Mesendoderm (in vitro differentiated cells): Measurements from ENCODE around the gene CCNYL1.
A peak's percentile ranks its signal among the peaks of the same experiment; 100 is the strongest.

Source experiments
- DNase-seq: peaks from one replicate; pipeline ENCODE4 v3.0.0; 2013
- H2AK5ac ChIP-seq: 2 replicates; pipeline ENCODE4 v1.6.1; 2013; ENCODE audit warnings: low read length, inconsistent platforms
- H2BK120ac ChIP-seq: 2 replicates; pipeline ENCODE4 v1.6.1; 2013; ENCODE audit warnings: low read depth, mild to moderate bottlenecking, low read length, moderate library complexity, mixed read lengths
- H2BK15ac ChIP-seq: replicated peaks from 2 replicates; pipeline ENCODE4 v1.6.1; 2013; ENCODE audit warnings: low read depth, mild to moderate bottlenecking, moderate library complexity
- H2BK5ac ChIP-seq: 2 replicates; pipeline ENCODE4 v1.6.1; 2013; ENCODE audit warnings: low read length, inconsistent platforms
- H3K18ac ChIP-seq: 2 replicates; pipeline ENCODE4 v1.6.1; 2013; ENCODE audit warnings: mild to moderate bottlenecking, low read length, mixed read lengths
- H3K23ac ChIP-seq: one replicate; pipeline ENCODE4 v1.6.1; 2013; ENCODE audit warnings: low read length
- H3K27ac ChIP-seq: 2 replicates; pipeline ENCODE4 v1.5.1; 2013; ENCODE audit warnings: low read depth, mild to moderate bottlenecking, inconsistent platforms, low read length, moderate library complexity
- H3K27me3 ChIP-seq: 2 replicates; pipeline ENCODE4 v1.6.1; 2013; ENCODE audit warnings: low read length, control low read depth, mild to moderate bottlenecking, inconsistent platforms; ENCODE audit not compliant: insufficient read depth, poor library complexity
- H3K36me3 ChIP-seq: 2 replicates; pipeline ENCODE4 v1.6.1; 2013; ENCODE audit warnings: low read length, inconsistent platforms; ENCODE audit not compliant: control insufficient read depth, insufficient read depth
- H3K4ac ChIP-seq: one replicate; pipeline ENCODE4 v1.6.1; 2013; ENCODE audit warnings: low read depth, mild to moderate bottlenecking, low read length, moderate library complexity
- H3K4me1 ChIP-seq: 2 replicates; pipeline ENCODE4 v1.6.1; 2013; ENCODE audit warnings: low read depth, low read length, inconsistent platforms; ENCODE audit not compliant: control insufficient read depth
- H3K4me2 ChIP-seq: 2 replicates; pipeline ENCODE4 v1.6.1; 2013; ENCODE audit warnings: low read length
- H3K4me3 ChIP-seq: 2 replicates; pipeline ENCODE4 v1.5.1; 2013; ENCODE audit warnings: mild to moderate bottlenecking, low read length
- H3K56ac ChIP-seq: one replicate; pipeline ENCODE4 v1.6.1; 2013; ENCODE audit warnings: low read length
- H3K79me1 ChIP-seq: 2 replicates; pipeline ENCODE4 v1.6.1; 2013; ENCODE audit warnings: low read length, inconsistent platforms
- H3K79me2 ChIP-seq: 2 replicates; pipeline ENCODE4 v1.6.1; 2013; ENCODE audit warnings: mild to moderate bottlenecking, low read length; ENCODE audit not compliant: control insufficient read depth, insufficient read depth
- H3K9ac ChIP-seq: 2 replicates; pipeline ENCODE4 v1.6.1; 2013; ENCODE audit warnings: low read length, inconsistent platforms
- H4K5ac ChIP-seq: one replicate; pipeline ENCODE4 v1.6.1; 2013; ENCODE audit warnings: low read length
- H4K8ac ChIP-seq: one replicate; pipeline ENCODE4 v1.6.1; 2013; ENCODE audit warnings: low read depth, mild to moderate bottlenecking, control low read depth, low read length, moderate library complexity
- WGBS: extraction: QIAGEN DNeasy Blood & Tissue Kit; methylation state at CpG from one replicate; pipeline ENCODE4 v1.1.7; 2013; ENCODE audit warnings: low lambda C conversion rate, missing lambda C conversion rate; ENCODE audit not compliant: insufficient coverage; ENCODE audit errors: extremely low coverage; 5-methylcytosine and 5-hydroxymethylcytosine counted together

Gene CCNYL1

DNA sequence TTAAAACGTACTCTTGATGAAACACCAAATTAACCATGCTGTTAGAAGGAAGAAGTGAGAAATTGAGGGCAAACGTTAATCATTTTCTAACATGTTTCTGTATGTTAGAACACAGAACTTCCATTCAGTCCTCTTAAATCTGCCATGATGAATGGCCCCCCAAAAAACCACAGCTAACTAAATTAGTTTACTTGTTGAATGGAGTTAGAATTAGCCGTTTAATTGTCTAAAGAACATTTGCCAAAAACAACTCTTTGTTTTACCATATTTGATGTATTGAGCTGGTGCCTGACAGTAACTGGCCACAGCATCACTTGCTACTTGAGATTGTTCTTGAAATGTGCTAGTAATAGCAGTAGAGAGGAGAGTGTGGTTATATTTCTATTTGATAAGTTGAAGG is 12.7 kb downstream of the CCNYL1 start:
- no peak overlapping the region for H4K8ac ChIP-seq
- H3K27ac ChIP-seq: no peak overlapping the region
- no peak overlapping the region for H3K9ac ChIP-seq
- no peak overlapping the region for H3K4me3 ChIP-seq
- no CpG with 5 or more reads among the region's 3 CpGs for WGBS
- no peak overlapping the region for H2AK5ac ChIP-seq
- DNase-seq: no peak
- H2BK5ac ChIP-seq: no peak overlapping the region
- H3K36me3 ChIP-seq: no peaks in the 10 kb centered on the region
- H2BK120ac ChIP-seq: no peak overlapping the region
- H3K4ac ChIP-seq: no peak overlapping the region
- no peak overlapping the region for H3K18ac ChIP-seq
- H3K27me3 ChIP-seq: no peaks in the 10 kb centered on the region
- H4K5ac ChIP-seq: no peak overlapping the region
- no peaks in the 10 kb centered on the region for H3K79me2 ChIP-seq
- H3K4me1 ChIP-seq: no peaks in the 10 kb centered on the region
- H3K56ac ChIP-seq: no peak overlapping the region
- H3K4me2 ChIP-seq: no peak overlapping the region
- H2BK15ac ChIP-seq: no peak overlapping the region
- H3K79me1 ChIP-seq: no peaks in the 10 kb centered on the region
- H3K23ac ChIP-seq: no peak overlapping the region

DNA sequence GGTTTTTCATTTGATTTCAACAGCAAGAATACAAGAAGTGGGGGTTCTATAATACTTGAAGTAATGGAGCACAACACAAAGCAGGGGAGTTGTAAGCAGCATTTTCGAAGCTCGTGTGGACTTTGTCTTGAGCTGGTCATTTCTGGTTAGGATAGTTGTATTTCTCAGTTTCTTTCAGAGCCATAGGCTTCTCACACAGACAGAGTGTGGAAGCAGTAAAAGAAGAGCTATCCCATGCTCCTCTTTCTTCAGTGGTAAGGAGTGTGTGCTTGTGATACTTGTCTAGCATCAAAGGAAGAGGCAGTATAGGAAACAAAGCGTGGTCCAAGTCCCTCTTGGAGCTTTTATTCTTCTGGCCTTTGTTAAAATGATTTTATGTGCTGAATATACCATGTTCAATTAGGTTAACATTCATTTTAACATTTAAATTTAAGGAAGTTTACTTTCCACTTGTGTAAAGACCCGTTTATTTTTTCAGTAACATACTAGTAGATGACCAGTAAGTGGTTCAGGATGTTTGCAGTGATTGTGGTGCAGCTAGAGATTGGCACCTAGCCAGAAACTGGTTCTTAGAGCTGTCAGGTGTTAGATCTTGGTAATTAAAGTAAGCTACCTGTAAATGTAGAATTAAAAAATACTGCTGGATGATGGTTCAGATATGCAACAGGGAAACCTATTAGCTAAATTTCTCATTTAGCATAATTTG is 14.6 kb downstream of the CCNYL1 start:
- no peaks in the 10 kb centered on the region for H3K4me1 ChIP-seq
- no peak for DNase-seq
- WGBS: no CpG with 5 or more reads among the region's 4 CpGs
- no peak overlapping the region for H3K18ac ChIP-seq
- no peak overlapping the region for H3K27ac ChIP-seq
- no peak overlapping the region for H3K4me3 ChIP-seq
- no peak overlapping the region for H2BK5ac ChIP-seq
- no peaks in the 10 kb centered on the region for H3K79me1 ChIP-seq
- no peak overlapping the region for H4K8ac ChIP-seq
- no peak overlapping the region for H3K56ac ChIP-seq
- no peak overlapping the region for H4K5ac ChIP-seq
- H3K4me2 ChIP-seq: no peak overlapping the region
- H3K9ac ChIP-seq: no peak overlapping the region
- H3K23ac ChIP-seq: no peak overlapping the region
- H3K79me2 ChIP-seq: no peaks in the 10 kb centered on the region
- no peak overlapping the region for H3K4ac ChIP-seq
- H2BK15ac ChIP-seq: no peak overlapping the region
- H3K27me3 ChIP-seq: no peaks in the 10 kb centered on the region
- no peak overlapping the region for H2BK120ac ChIP-seq
- no peaks in the 10 kb centered on the region for H3K36me3 ChIP-seq
- H2AK5ac ChIP-seq: no peak overlapping the region

DNA sequence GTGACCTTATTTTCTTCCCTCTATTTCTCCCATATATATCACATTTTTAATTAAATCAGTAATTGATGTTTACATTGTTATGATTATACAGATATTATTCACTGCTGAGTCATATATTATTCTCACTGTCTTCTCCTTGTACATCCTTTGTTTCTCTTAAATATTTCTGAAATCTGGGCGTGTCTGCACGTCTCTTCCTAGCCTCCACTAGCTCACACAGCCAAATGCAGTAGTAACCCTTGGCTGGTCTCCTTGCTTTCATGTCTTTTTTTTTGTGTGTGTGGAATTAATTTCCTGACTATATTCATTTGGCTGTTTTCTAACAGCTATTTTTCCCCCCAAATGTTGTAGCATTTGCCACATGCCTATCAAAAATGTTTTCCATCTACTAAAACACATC is 15.8 kb downstream of the CCNYL1 start:
- no peak overlapping the region for H4K5ac ChIP-seq
- H3K79me2 ChIP-seq: no peaks in the 10 kb centered on the region
- no peak for DNase-seq
- H3K4me2 ChIP-seq: no peak overlapping the region
- H3K18ac ChIP-seq: no peak overlapping the region
- H3K4ac ChIP-seq: no peak overlapping the region
- WGBS: no CpG with 5 or more reads among the region's 2 CpGs
- no peak overlapping the region for H2BK15ac ChIP-seq
- no peaks in the 10 kb centered on the region for H3K27me3 ChIP-seq
- H2BK120ac ChIP-seq: no peak overlapping the region
- no peak overlapping the region for H3K56ac ChIP-seq
- H3K9ac ChIP-seq: no peak overlapping the region
- no peaks in the 10 kb centered on the region for H3K4me1 ChIP-seq
- H3K79me1 ChIP-seq: no peaks in the 10 kb centered on the region
- no peak overlapping the region for H3K4me3 ChIP-seq
- no peak overlapping the region for H3K27ac ChIP-seq
- H2AK5ac ChIP-seq: no peak overlapping the region
- no peak overlapping the region for H3K23ac ChIP-seq
- H4K8ac ChIP-seq: no peak overlapping the region
- no peak overlapping the region for H2BK5ac ChIP-seq
- no peaks in the 10 kb centered on the region for H3K36me3 ChIP-seq

DNA sequence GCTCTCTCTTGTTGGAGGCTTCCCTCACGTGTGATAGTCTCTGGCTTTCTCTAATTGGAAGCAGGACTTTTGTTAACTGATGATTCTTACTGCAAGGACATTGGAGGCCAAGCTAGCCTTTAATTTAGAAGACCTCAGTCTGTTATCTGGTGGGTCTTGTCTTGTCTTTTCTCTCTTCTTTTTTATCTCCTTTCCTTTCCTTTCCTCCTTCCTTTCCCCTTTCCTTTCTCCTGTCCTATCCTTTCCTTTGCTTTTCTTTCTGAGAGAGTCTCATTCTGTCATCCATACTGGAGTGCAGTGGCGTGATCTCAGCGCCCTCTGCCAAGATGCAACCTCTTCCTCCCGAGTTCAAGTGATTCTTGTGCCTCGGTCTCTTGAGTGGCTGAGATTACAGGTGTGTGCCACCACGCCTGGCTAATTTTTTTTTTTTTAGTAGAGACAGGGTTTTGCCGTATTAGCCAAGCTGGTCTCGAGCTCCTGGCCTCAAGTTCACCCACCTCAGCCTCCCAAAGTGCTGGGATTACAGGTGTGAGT is 18.1 kb downstream of the CCNYL1 start:
- Histone ChIP-seq H2BK120ac (no peak overlapping the region), H2BK5ac (no peak overlapping the region), H3K79me2 (no peaks in the 10 kb centered on the region), H3K79me1 (no peaks in the 10 kb centered on the region), H3K4ac (no peak overlapping the region), H3K36me3 (no peaks in the 10 kb centered on the region), H3K18ac (no peak overlapping the region), H2AK5ac (no peak overlapping the region), H4K8ac (peak overlapping the region; percentile 39), H3K4me2 (no peak overlapping the region), H3K56ac (no peak overlapping the region), H3K9ac (no peak overlapping the region), H3K4me1 (no peaks in the 10 kb centered on the region), H2BK15ac (no peak overlapping the region), H3K4me3 (no peak overlapping the region), H3K23ac (no peak overlapping the region), H3K27ac (no peak overlapping the region), H4K5ac (no peak overlapping the region), H3K27me3 (no peaks in the 10 kb centered on the region)
- no CpG with 5 or more reads among the region's 8 CpGs for WGBS
- DNase-seq: peak; percentile 14

DNA sequence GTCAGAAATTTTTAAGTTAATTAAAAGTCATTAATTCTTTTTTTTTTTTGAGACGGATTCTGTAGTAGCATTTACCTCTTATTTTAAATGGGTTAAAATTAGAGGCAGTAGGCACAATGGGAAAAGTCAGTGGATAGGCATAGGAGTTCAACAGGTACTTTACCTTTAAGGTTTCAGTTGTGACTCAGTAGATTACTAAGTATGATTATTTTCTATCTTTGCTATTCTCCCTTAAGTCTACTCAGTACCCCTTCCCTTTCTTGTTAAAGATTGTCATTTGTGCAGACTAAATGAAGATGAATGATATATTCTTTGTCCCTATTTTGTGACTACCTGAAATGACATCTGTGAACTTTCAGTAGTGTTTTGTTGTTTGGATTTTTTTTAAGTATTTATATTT is 19.7 kb downstream of the CCNYL1 start:
- no peak for DNase-seq
- no peaks in the 10 kb centered on the region for H3K79me1 ChIP-seq
- no peaks in the 10 kb centered on the region for H3K27me3 ChIP-seq
- H3K4me1 ChIP-seq: no peaks in the 10 kb centered on the region
- H3K56ac ChIP-seq: no peak overlapping the region
- no peak overlapping the region for H2BK15ac ChIP-seq
- no peak overlapping the region for H2BK5ac ChIP-seq
- H3K4me2 ChIP-seq: no peak overlapping the region
- H2AK5ac ChIP-seq: no peak overlapping the region
- no peak overlapping the region for H3K9ac ChIP-seq
- H3K36me3 ChIP-seq: no peaks in the 10 kb centered on the region
- no peaks in the 10 kb centered on the region for H3K79me2 ChIP-seq
- no peak overlapping the region for H3K23ac ChIP-seq
- H3K4ac ChIP-seq: no peak overlapping the region
- no CpG with 5 or more reads among the region's 1 CpG for WGBS
- no peak overlapping the region for H3K18ac ChIP-seq
- no peak overlapping the region for H4K8ac ChIP-seq
- H3K4me3 ChIP-seq: no peak overlapping the region
- no peak overlapping the region for H4K5ac ChIP-seq
- no peak overlapping the region for H2BK120ac ChIP-seq
- no peak overlapping the region for H3K27ac ChIP-seq
